HepG2 (cell line): ENCODE measurements around the gene FAM13B. TPM values are rescaled to one million over a fixed set of nuclear protein-coding genes. Genes with fewer than 3 reads are reported as not detected.

Source experiments
- ATF7 ChIP-seq, 2 experiments: fragments of 450-650 bp in 1 of 2; sonication (generic) in 1 of 2; formaldehyde crosslinking in 1 of 2; IDR thresholded peaks; 2 replicates each; pipeline versions ENCODE4 v1.4.0 to v1.6.1; 2016 to 2020; ENCODE audit warnings: antibody characterized with exemption in 1 of 2, mild to moderate bottlenecking in 1 of 2, missing genetic modification reagents in 1 of 2
- GATAD1 ChIP-seq: IDR thresholded peaks from 2 replicates; pipeline ENCODE4 v1.6.1; 2016; ENCODE audit warnings: missing genetic modification reagents, missing compliant biosample characterization
- GATAD2A ChIP-seq: IDR thresholded peaks from 2 replicates; pipeline ENCODE4 v1.6.1; 2016
- HOMEZ ChIP-seq: IDR thresholded peaks from 2 replicates; pipeline ENCODE4 v1.6.1; 2016; ENCODE audit warnings: low read depth
- PATZ1 ChIP-seq: sonication (generic); formaldehyde crosslinking; IDR thresholded peaks from 2 replicates; pipeline ENCODE4 v1.4.0; 2020; ENCODE audit warnings: missing genetic modification reagents
- PLRG1 ChIP-seq: fragments of 450-650 bp; conservative IDR thresholded peaks from 2 replicates; pipeline ENCODE4 v1.6.1; 2016
- PPARG ChIP-seq: conservative IDR thresholded peaks from 2 replicates; pipeline ENCODE4 v1.6.1; 2016; ENCODE audit warnings: missing biosample characterization, missing genetic modification reagents
- SPEN ChIP-seq: sonication (generic); formaldehyde crosslinking; IDR thresholded peaks from 2 replicates; pipeline ENCODE4 v1.5.1; 2020; ENCODE audit warnings: low read depth, mild to moderate bottlenecking, missing genetic modification reagents
- ZFP41 ChIP-seq: sonication (generic); formaldehyde crosslinking; IDR thresholded peaks from 2 replicates; pipeline ENCODE4 v1.4.0; 2020; ENCODE audit warnings: mild to moderate bottlenecking, missing genetic modification reagents, borderline replicate concordance
- ZNF230 ChIP-seq: sonication (generic); formaldehyde crosslinking; IDR thresholded peaks from 2 replicates; pipeline ENCODE4 v1.4.0; 2020; ENCODE audit warnings: mild to moderate bottlenecking, missing genetic modification reagents
- ZNF235 ChIP-seq: sonication (generic); formaldehyde crosslinking; IDR thresholded peaks from 2 replicates; pipeline ENCODE4 v1.8.1; 2023; ENCODE audit warnings: mild to moderate bottlenecking, missing genetic modification reagents, borderline replicate concordance
- ZNF260 ChIP-seq: sonication (generic); formaldehyde crosslinking; IDR thresholded peaks from 2 replicates; pipeline ENCODE4 v1.4.0; 2020; ENCODE audit warnings: missing genetic modification reagents, low read depth, mild to moderate bottlenecking, borderline replicate concordance
- ZNF292 ChIP-seq: sonication (generic); formaldehyde crosslinking; IDR thresholded peaks from 2 replicates; pipeline ENCODE4 v1.8.1; 2022; ENCODE audit warnings: mild to moderate bottlenecking, low read depth, missing genetic modification reagents, borderline replicate concordance
- ZNF563 ChIP-seq: sonication (generic); formaldehyde crosslinking; IDR thresholded peaks from 2 replicates; pipeline ENCODE4 v1.8.0; 2022; ENCODE audit warnings: mild to moderate bottlenecking, moderate library complexity, missing genetic modification reagents
- ZNF841 ChIP-seq: sonication (generic); formaldehyde crosslinking; IDR thresholded peaks from 2 replicates; pipeline ENCODE4 v1.8.1; 2023; ENCODE audit warnings: missing genetic modification reagents, borderline replicate concordance
- polyA plus RNA-seq, 8 experiments: library from polyadenylated mRNA; depleted of rRNA in 3 of 8; stranded (reverse) in 7 of 8; unstranded in 1 of 8; fragments of >200 nt; fragmentation: Illumina TruSeq in 4 of 8; extraction: Trizol in 4 of 8; gene quantifications; 2 replicates each; pipeline versions ENCODE4 v1.2.1 to v1.2.3, GENCODE V29; 2011 to 2016; ENCODE audit warnings: low read depth in 4 of 8, missing spikeins in 1 of 8, mixed read lengths in 1 of 8; ENCODE audit not compliant: insufficient read depth in 1 of 8
- total RNA-seq, 5 experiments: library from RNA; depleted of rRNA; stranded (reverse); fragments of >200 nt; fragmentation: Illumina TruSeq; extraction: Trizol; gene quantifications; 2 replicates each; pipeline ENCODE4 v1.2.3, GENCODE V29; 2016; ENCODE audit warnings: low read depth in 1 of 5
- TF ChIP-seq, protein P1 (sequence below): sonication (generic); formaldehyde crosslinking; conservative IDR thresholded peaks from 2 replicates; pipeline ENCODE4 v1.4.0; 2020; ENCODE audit warnings: mild to moderate bottlenecking, missing genetic modification reagents, moderate library complexity
- TF ChIP-seq, protein P2 (sequence below): sonication (generic); formaldehyde crosslinking; IDR thresholded peaks from 2 replicates; pipeline ENCODE4 v1.4.0; 2020; ENCODE audit warnings: low read depth, mild to moderate bottlenecking, missing genetic modification reagents

FAM13B gene
- total and polyA plus RNA-seq, 2 of the 13 experiments (the other 11 are each of a cell fraction or from before 2014, with no cell fraction given), result 6.9 to 11.5 TPM

- TF ChIP-seq, protein P1, sequence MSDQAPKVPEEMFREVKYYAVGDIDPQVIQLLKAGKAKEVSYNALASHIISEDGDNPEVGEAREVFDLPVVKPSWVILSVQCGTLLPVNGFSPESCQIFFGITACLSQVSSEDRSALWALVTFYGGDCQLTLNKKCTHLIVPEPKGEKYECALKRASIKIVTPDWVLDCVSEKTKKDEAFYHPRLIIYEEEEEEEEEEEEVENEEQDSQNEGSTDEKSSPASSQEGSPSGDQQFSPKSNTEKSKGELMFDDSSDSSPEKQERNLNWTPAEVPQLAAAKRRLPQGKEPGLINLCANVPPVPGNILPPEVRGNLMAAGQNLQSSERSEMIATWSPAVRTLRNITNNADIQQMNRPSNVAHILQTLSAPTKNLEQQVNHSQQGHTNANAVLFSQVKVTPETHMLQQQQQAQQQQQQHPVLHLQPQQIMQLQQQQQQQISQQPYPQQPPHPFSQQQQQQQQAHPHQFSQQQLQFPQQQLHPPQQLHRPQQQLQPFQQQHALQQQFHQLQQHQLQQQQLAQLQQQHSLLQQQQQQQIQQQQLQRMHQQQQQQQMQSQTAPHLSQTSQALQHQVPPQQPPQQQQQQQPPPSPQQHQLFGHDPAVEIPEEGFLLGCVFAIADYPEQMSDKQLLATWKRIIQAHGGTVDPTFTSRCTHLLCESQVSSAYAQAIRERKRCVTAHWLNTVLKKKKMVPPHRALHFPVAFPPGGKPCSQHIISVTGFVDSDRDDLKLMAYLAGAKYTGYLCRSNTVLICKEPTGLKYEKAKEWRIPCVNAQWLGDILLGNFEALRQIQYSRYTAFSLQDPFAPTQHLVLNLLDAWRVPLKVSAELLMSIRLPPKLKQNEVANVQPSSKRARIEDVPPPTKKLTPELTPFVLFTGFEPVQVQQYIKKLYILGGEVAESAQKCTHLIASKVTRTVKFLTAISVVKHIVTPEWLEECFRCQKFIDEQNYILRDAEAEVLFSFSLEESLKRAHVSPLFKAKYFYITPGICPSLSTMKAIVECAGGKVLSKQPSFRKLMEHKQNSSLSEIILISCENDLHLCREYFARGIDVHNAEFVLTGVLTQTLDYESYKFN (CRISPR knock-in tag), result peak; percentile 92
- TF ChIP-seq PLRG1 (no peak), ZNF230 (CRISPR knock-in tag) (no peak), ZNF292 (no peak), GATAD2A (CRISPR knock-in tag) (peak; percentile 79), ZNF841 (CRISPR knock-in tag) (no peak), SPEN (no peak), ATF7 (IDR thresholded peaks at IDR 0.05) (no peak), ATF7 (CRISPR knock-in tag; IDR thresholded peaks at IDR 0.05) (no peak), ZNF260 (CRISPR knock-in tag) (no peak), ZFP41 (CRISPR knock-in tag) (no peak), ZNF563 (CRISPR knock-in tag) (no peak), HOMEZ (CRISPR knock-in tag) (0 out of 2 replicates have a peak, but pooled peaks have one; percentile 13), ZNF235 (no peak), PATZ1 (CRISPR knock-in tag) (no peak), PPARG (CRISPR knock-in tag) (peak; percentile 72; the same call in 1 of the 2 replicates), GATAD1 (CRISPR knock-in tag) (no peak)
- TF ChIP-seq, protein P2, sequence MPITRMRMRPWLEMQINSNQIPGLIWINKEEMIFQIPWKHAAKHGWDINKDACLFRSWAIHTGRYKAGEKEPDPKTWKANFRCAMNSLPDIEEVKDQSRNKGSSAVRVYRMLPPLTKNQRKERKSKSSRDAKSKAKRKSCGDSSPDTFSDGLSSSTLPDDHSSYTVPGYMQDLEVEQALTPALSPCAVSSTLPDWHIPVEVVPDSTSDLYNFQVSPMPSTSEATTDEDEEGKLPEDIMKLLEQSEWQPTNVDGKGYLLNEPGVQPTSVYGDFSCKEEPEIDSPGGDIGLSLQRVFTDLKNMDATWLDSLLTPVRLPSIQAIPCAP (CRISPR knock-in tag), result no peak
Measured at GRCh38 chr5:137899493-137899892, 133.4 kb downstream of the FAM13B start (continued).
